Lung (tissue), 12 donors: ENCODE results near the gene LARGE1. TPM values are rescaled to one million over a fixed set of nuclear protein-coding genes. Genes with fewer than 3 reads are reported as not detected.
A peak's percentile ranks its signal among the peaks of the same experiment; 100 is the strongest.

Source experiments
- ATAC-seq: fragments of 200-7000 bp; cut with Tn5 transposase; one replicate; pipeline ENCODE4 v1.9.1; 2020; ENCODE audit warnings: moderate number of reproducible peaks; ENCODE audit not compliant: insufficient read depth, low FRiP score
- DNase-seq, 3 donors: peaks; one replicate each; pipeline ENCODE4 v3.0.0-alpha.2; 2013 to 2017
- H3K27ac ChIP-seq, 2 donors: one replicate each; pipeline ENCODE4 v1.5.1; 2013; ENCODE audit warnings: mild to moderate bottlenecking in 2 of 2, moderate library complexity in 2 of 2, control low read depth in 1 of 2, inconsistent platforms in 1 of 2, low read depth in 1 of 2, low read length in 1 of 2
- H3K27me3 ChIP-seq, 3 donors: one replicate each; pipeline ENCODE4 v1.5.1; 2013; ENCODE audit warnings: low read length in 2 of 3; ENCODE audit not compliant: control insufficient read depth in 3 of 3, insufficient read depth in 3 of 3
- H3K36me3 ChIP-seq, 4 donors: one replicate each; pipeline ENCODE4 v1.5.1; 2013; ENCODE audit warnings: low read length in 4 of 4, mild to moderate bottlenecking in 1 of 4, moderate library complexity in 1 of 4; ENCODE audit not compliant: control insufficient read depth in 4 of 4, insufficient read depth in 4 of 4
- H3K4me1 ChIP-seq, 5 donors: one replicate each; pipeline ENCODE4 v1.5.1; 2013; ENCODE audit warnings: low read length in 5 of 5, mild to moderate bottlenecking in 2 of 5, moderate library complexity in 1 of 5; ENCODE audit not compliant: control insufficient read depth in 5 of 5, insufficient read depth in 5 of 5
- H3K4me3 ChIP-seq: one replicate; pipeline ENCODE4 v1.5.1; 2013; ENCODE audit warnings: mild to moderate bottlenecking, control low read depth, moderate library complexity
- H3K9ac ChIP-seq, 2 donors: one replicate each; pipeline ENCODE4 v1.5.1; 2013; ENCODE audit warnings: low read length in 2 of 2, control low read depth in 1 of 2; ENCODE audit not compliant: insufficient read depth in 1 of 2
- H3K9me3 ChIP-seq, 4 donors: one replicate each; pipeline ENCODE4 v1.5.1; 2013; ENCODE audit warnings: low read length in 3 of 4, mild to moderate bottlenecking in 1 of 4, moderate library complexity in 1 of 4; ENCODE audit not compliant: control insufficient read depth in 4 of 4, insufficient read depth in 3 of 4
- CTCF ChIP-seq: IDR thresholded peaks from 2 replicates; pipeline ENCODE4 v1.5.1; 2012; ENCODE audit warnings: mild to moderate bottlenecking; ENCODE audit errors: control extremely low read depth, extremely low read depth
- WGBS, 2 donors: extraction: QIAGEN DNeasy Blood & Tissue Kit; methylation state at CpG; one replicate each; pipeline ENCODE4 v1.1.7; 2013; 5-methylcytosine and 5-hydroxymethylcytosine counted together
- polyA plus RNA-seq, 2 donors: library from polyadenylated mRNA; stranded (reverse); fragments of 200-250 nt; gene quantifications; one replicate each; pipeline ENCODE4 v1.2.1, GENCODE V29; 2013
- total RNA-seq, 2 donors: library from RNA; depleted of rRNA in 1 of 2; stranded (reverse); fragments of >200 nt in 1 of 2; gene quantifications; one replicate each; pipeline ENCODE4 v1.2.1, GENCODE V29; 2014 to 2021
- donor health status: control.
- donor health status: control.
- donor health status: Bipolar disorder and iron deficiency.
- donor health status: healthy.
- donor health status: DM: yes; HTN: yes; CAD: no.

The LARGE1 gene
- total and polyA plus RNA-seq, 4 donors, result 2.9 to 41.1 (median 15.4) TPM

- WGBS, 2 donors, result 61 to 73% methylated on average over 11 of the region's 11 CpGs
- no peak overlapping the region for H3K9ac ChIP-seq
- ATAC-seq (no peak), DNase-seq (peak in 2 of 3 donors; percentile 23 to 51)
- no peaks in the 10 kb centered on the region for H3K27me3 ChIP-seq
- no peak overlapping the region for H3K4me3 ChIP-seq
- TF ChIP-seq CTCF, result no peak
- peak overlapping the region in 1 of 2 donors; percentile 89 for H3K27ac ChIP-seq
- peaks cover 0 to 5% (median 0%) of the 10 kb centered on the region in 5 donors for H3K4me1 ChIP-seq
- peaks cover 0 to under 1% (median 0%) of the 10 kb centered on the region in 4 donors for H3K9me3 ChIP-seq
- H3K36me3 ChIP-seq, result peaks cover 0 to 3% (median 0%) of the 10 kb centered on the region in 4 donors
Measured at GRCh38 chr22:33605666-33606065, 314.6 kb downstream of the LARGE1 start.

GRCh38 chr22:33605221-33605620 is 315.1 kb downstream of the LARGE1 start:
- Histone ChIP-seq H3K9ac (no peak overlapping the region), H3K36me3 (peaks cover 0 to 3% (median 0%) of the 10 kb centered on the region in 4 donors), H3K9me3 (no peaks in the 10 kb centered on the region), H3K4me3 (no peak overlapping the region), H3K4me1 (peaks cover 0 to 5% (median 0%) of the 10 kb centered on the region in 5 donors), H3K27me3 (no peaks in the 10 kb centered on the region), H3K27ac (peak overlapping the region in 1 of 2 donors; percentile 89)
- WGBS, 2 donors, result 81 to 86% methylated on average over 6 of the region's 6 CpGs
- TF ChIP-seq CTCF, result no peak
- no peak for DNase-seq
- ATAC-seq, result no peak

GRCh38 chr22:33601062-33601461 is 319.2 kb downstream of the LARGE1 start:
- peaks cover 0 to 3% (median 0%) of the 10 kb centered on the region in 4 donors for H3K36me3 ChIP-seq
- H3K27me3 ChIP-seq, result no peaks in the 10 kb centered on the region
- H3K4me1 ChIP-seq, result peaks cover 0 to 7% (median 5%) of the 10 kb centered on the region in 5 donors
- no peaks in the 10 kb centered on the region for H3K9me3 ChIP-seq
- H3K4me3 ChIP-seq, result no peak overlapping the region
- DNase-seq (no peak), ATAC-seq (no peak)
- H3K27ac ChIP-seq, result no peak overlapping the region
- 89 to 94% methylated on average over 2 of the region's 2 CpGs for WGBS, 2 donors
- no peak for TF ChIP-seq CTCF
- H3K9ac ChIP-seq, result no peak overlapping the region

GRCh38 chr22:33600595-33600994 is 319.7 kb downstream of the LARGE1 start:
- WGBS, 2 donors, result 95 to 96% methylated on average over 12 of the region's 12 CpGs

More at GRCh38 chr22:33600595-33600994, 319.7 kb downstream of the LARGE1 start:
- H3K27me3 ChIP-seq, result no peaks in the 10 kb centered on the region
- ATAC-seq (no peak), DNase-seq (no peak)
- no peak overlapping the region for H3K9ac ChIP-seq
- H3K36me3 ChIP-seq, result peaks cover 0 to 3% (median 0%) of the 10 kb centered on the region in 4 donors
- H3K9me3 ChIP-seq, result no peaks in the 10 kb centered on the region
- H3K4me3 ChIP-seq, result no peak overlapping the region
- H3K4me1 ChIP-seq, result peaks cover 0 to 7% (median 4%) of the 10 kb centered on the region in 5 donors
- no peak overlapping the region for H3K27ac ChIP-seq
- no peak for TF ChIP-seq CTCF
